ENCODE data around the gene COQ10B. TPM values are rescaled to one million over a fixed set of nuclear protein-coding genes. Genes with fewer than 3 reads are reported as not detected.
"Not testable (repeated sequence)": the region's sequence is repeated elsewhere in the genome, so short reads cannot be mapped to it uniquely, and the experiment has no call there.

Gene COQ10B
- total RNA-seq, 2 experiments from 2014 or later = 53.4 to 55.3 TPM

GRCh38 chr2:197427986-197428385 lies 25.4 kb upstream of the COQ10B start:
- H3K4me1 Mint-ChIP-seq (ENCODE audit: low read depth) = peaks cover 90% of the 10 kb centered on the region
- peaks cover 74% of the 10 kb centered on the region for H3K4me1 ChIP-seq (ENCODE audit: insufficient read depth, low read length)
- H3K9me3 Mint-ChIP-seq = no peaks in the 10 kb centered on the region
- H3K27me3 Mint-ChIP-seq = no peaks in the 10 kb centered on the region
- H3K27me3 ChIP-seq (ENCODE audit: control insufficient read depth in 1 of 2, insufficient read depth in 2 of 2, low read length in 2 of 2) = no peaks in the 10 kb centered on the region
- CTCF ChIA-PET = no interaction called here
- peaks cover 23% of the 10 kb centered on the region for H3K36me3 ChIP-seq (ENCODE audit: insufficient read depth, low read length)
- TF ChIP-seq CTCF (IDR thresholded peaks at IDR 0.05) = no peak
- H3K27ac Mint-ChIP-seq = peak overlapping the region; percentile 99
- no peak overlapping the region for H3K4me3 Mint-ChIP-seq
- no peak for DNase-seq
- no peak for ATAC-seq (ENCODE audit: poor library complexity)
- peaks cover 39% of the 10 kb centered on the region for H3K36me3 Mint-ChIP-seq (ENCODE audit: low read depth)
- intact Hi-C loops (cut with DNase I, micrococcal nuclease) = loop anchor here (5.0 kb wide), 1 partner anchor 34 kb away; no protein-coding TSS in a partner anchor
- no peak overlapping the region for H3K4me3 ChIP-seq (ENCODE audit: low read length)
- H3K9me3 ChIP-seq (ENCODE audit: control insufficient read depth in 1 of 2, insufficient read depth in 1 of 2, low read length in 2 of 2) = no peaks in the 10 kb centered on the region
- POLR2A ChIA-PET = no interaction called here
- no peak overlapping the region for H3K27ac ChIP-seq (ENCODE audit: low read depth in 1 of 2, low read length in 2 of 2)

DNA sequence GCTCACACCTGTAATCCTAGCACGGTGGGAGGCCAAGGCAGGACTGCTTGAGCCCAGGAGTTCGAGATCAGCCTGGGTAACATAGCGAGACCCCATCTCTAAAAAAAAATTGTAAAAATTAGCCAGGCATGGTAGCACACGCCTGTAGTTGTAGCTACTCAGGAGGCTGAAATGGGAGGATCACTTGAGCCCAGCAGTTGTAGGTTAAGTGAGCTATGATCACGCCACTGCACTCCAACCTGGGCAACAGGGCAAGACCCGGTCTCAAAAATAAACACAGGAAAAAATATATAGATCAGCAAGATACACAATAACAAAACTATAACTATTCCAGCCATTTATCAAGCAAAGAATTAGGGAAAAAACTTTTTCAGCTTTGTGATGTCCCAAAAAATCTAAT lies 21.5 kb upstream of the COQ10B start:
- Histone ChIP-seq H3K9me3 (ENCODE audit: control insufficient read depth in 1 of 2, insufficient read depth in 1 of 2, low read length in 2 of 2) (no peaks in the 10 kb centered on the region), H3K27me3 (ENCODE audit: control insufficient read depth in 1 of 2, insufficient read depth in 2 of 2, low read length in 2 of 2) (no peaks in the 10 kb centered on the region), H3K36me3 (ENCODE audit: insufficient read depth, low read length) (peaks cover 14% of the 10 kb centered on the region), H3K4me1 (ENCODE audit: insufficient read depth, low read length) (peaks cover 58% of the 10 kb centered on the region), H3K4me3 (ENCODE audit: low read length) (peak overlapping the region; percentile 15), H3K27ac (ENCODE audit: low read depth in 1 of 2, low read length in 2 of 2) (peak overlapping the region in 1 of 2 donors; percentile 20)
- no peak for ATAC-seq (ENCODE audit: poor library complexity)
- no peak for TF ChIP-seq CTCF (IDR thresholded peaks at IDR 0.05)
- CTCF ChIA-PET = interaction anchor here (1.2 kb wide), 1 partner anchor 21 kb away, joined by 3 read pairs; the partner anchor contains the start of gene COQ10B
- Mint-ChIP-seq H3K27me3 (no peaks in the 10 kb centered on the region), H3K9me3 (no peaks in the 10 kb centered on the region), H3K27ac (peak overlapping the region; percentile 99), H3K4me3 (peak overlapping the region; percentile 98), H3K4me1 (ENCODE audit: low read depth) (peaks cover 86% of the 10 kb centered on the region), H3K36me3 (ENCODE audit: low read depth) (peaks cover 47% of the 10 kb centered on the region)
- intact Hi-C loops (cut with DNase I, micrococcal nuclease) = loop anchor here (2.0 to 10.0 kb wide), 6 partner anchors 13 to 863 kb away; partner anchors contain the start of genes MARS2 (in 1 of the 2) and MOB4 (in 1 of the 2)
- POLR2A ChIA-PET = interaction anchor here (0.6 to 9.4 kb wide), 4 partner anchors 20 to 318 kb away, joined by 3 to 260 read pairs (median 54); partner anchors contain the start of genes COQ10B, HSPD1 and HSPE1
- no peak for DNase-seq

DNA sequence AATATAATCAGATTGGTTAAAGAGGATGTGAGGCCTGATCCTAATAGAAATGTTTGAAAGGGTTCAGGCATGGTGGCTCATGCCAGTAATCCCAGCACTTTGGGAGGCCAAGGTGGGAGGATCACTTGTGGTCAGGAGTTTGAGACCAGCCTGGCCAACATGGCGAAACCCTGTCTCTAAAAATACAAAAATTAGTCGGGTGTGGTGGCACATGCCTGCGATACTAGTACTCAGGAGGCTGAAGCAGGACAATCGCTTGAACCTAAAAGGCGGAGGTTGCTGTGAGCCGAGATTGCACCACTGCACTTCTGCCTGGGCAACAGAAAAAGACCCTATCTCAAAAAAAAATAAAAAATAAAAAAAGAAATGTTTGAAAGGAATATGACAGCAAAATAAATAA lies 20.8 kb upstream of the COQ10B start:
- H3K36me3 ChIP-seq (ENCODE audit: insufficient read depth, low read length) = peaks cover 14% of the 10 kb centered on the region
- intact Hi-C loops (cut with DNase I, micrococcal nuclease) = loop anchor here (2.0 to 10.0 kb wide), 6 partner anchors 14 to 862 kb away; partner anchors contain the start of genes MARS2 (in 1 of the 2) and MOB4 (in 1 of the 2)
- not testable (repeated sequence) for H3K27ac ChIP-seq (ENCODE audit: low read depth in 1 of 2, low read length in 2 of 2); H3K9me3 Mint-ChIP-seq; H3K27me3 ChIP-seq (ENCODE audit: control insufficient read depth in 1 of 2, insufficient read depth in 2 of 2, low read length in 2 of 2); H3K27me3 Mint-ChIP-seq; H3K9me3 ChIP-seq (ENCODE audit: control insufficient read depth in 1 of 2, insufficient read depth in 1 of 2, low read length in 2 of 2); ATAC-seq (ENCODE audit: poor library complexity); DNase-seq
- Mint-ChIP-seq H3K4me3 (peak overlapping the region; percentile 98), H3K4me1 (ENCODE audit: low read depth) (peaks cover 79% of the 10 kb centered on the region), H3K27ac (peak overlapping the region; percentile 99), H3K36me3 (ENCODE audit: low read depth) (peaks cover 47% of the 10 kb centered on the region)
- peaks cover 57% of the 10 kb centered on the region for H3K4me1 ChIP-seq (ENCODE audit: insufficient read depth, low read length)
- ChIA-PET POLR2A (interaction anchor here (0.9 to 9.4 kb wide), 4 partner anchors 19 to 272 kb away, joined by 3 to 260 read pairs (median 55); partner anchors contain the start of genes COQ10B, HSPD1, HSPE1 and MARS2), CTCF (interaction anchor here (1.2 kb wide), 1 partner anchor 21 kb away, joined by 3 read pairs; the partner anchor contains the start of gene COQ10B)
- peak overlapping the region; percentile 78 for H3K4me3 ChIP-seq (ENCODE audit: low read length)
